ENCODE data around the gene TBL1X. TPM values are rescaled to one million over a fixed set of nuclear protein-coding genes. Genes with fewer than 3 reads are reported as not detected.

Gene TBL1X
- total RNA-seq, 1 experiment from 2014 or later: 17.6 TPM

- Histone ChIP-seq H2AFZ (no peak overlapping the region), H4K20me1 (ENCODE audit: insufficient read depth) (no peaks in the 10 kb centered on the region), H3K4me3 (no peak overlapping the region), H3K27me3 (ENCODE audit: insufficient read depth, low read depth) (no peaks in the 10 kb centered on the region), H3K9me3 (ENCODE audit: insufficient read depth, low read depth) (no peaks in the 10 kb centered on the region), H3K4me1 (replicated peaks; ENCODE audit: insufficient read depth) (no peaks in the 10 kb centered on the region), H3K4me2 (no peak overlapping the region), H3K79me2 (ENCODE audit: low read depth) (no peaks in the 10 kb centered on the region), H3K9me2 (ENCODE audit: insufficient read depth) (no peaks in the 10 kb centered on the region), H3F3A (ENCODE audit: insufficient read depth, low read depth) (no peaks in the 10 kb centered on the region), H3K36me3 (ENCODE audit: low read depth) (no peaks in the 10 kb centered on the region), H3K27ac (no peak overlapping the region)
- no peak for TF ChIP-seq CTCF (conservative IDR thresholded peaks at IDR 0.05)
- TF ChIP-seq EZH2 (IDR thresholded peaks at IDR 0.05; ENCODE audit: low read depth): no peak
- ChIA-PET POLR2A (ENCODE audit: unreplicated experiment) (no interaction called here), CTCF (no interaction called here)
- BruUV-seq (replicated peaks): no TSS peak
- intact Hi-C loops (cut with micrococcal nuclease; ENCODE audit: unreplicated experiment): no loop called here
- no peak for DNase-seq
These were observed 178.9 kb downstream of the TBL1X start for GRCh38 chrX:9643807-9644206.

DNA sequence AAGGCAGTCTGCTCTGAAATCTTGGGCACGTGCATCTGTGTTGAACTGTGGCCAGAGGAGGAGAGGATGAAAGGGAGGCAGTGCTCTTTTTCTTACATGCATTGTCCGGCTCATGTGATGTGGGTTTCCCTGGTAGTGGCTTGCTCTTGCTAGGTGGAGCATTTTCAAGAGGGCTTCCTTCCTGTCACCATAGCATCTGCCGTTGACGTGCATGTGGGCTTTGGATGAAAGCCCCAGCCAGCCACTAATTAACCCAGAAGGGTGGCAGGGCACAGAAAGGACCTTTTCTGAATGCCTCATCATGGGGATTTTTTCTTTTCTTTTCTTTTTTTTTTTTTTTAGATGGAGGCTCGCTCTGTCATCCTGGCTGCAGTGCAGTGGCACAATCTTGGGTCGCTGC, 179.5 kb downstream of the TBL1X start:
- ChIA-PET CTCF (no interaction called here), POLR2A (ENCODE audit: unreplicated experiment) (no interaction called here)
- Histone ChIP-seq H3K27me3 (ENCODE audit: insufficient read depth, low read depth) (no peaks in the 10 kb centered on the region), H3K4me1 (replicated peaks; ENCODE audit: insufficient read depth) (no peaks in the 10 kb centered on the region), H4K20me1 (ENCODE audit: insufficient read depth) (no peaks in the 10 kb centered on the region), H2AFZ (no peak overlapping the region), H3F3A (ENCODE audit: insufficient read depth, low read depth) (no peaks in the 10 kb centered on the region), H3K4me2 (no peak overlapping the region), H3K9me2 (ENCODE audit: insufficient read depth) (no peaks in the 10 kb centered on the region), H3K36me3 (ENCODE audit: low read depth) (no peaks in the 10 kb centered on the region), H3K79me2 (ENCODE audit: low read depth) (no peaks in the 10 kb centered on the region), H3K9me3 (ENCODE audit: insufficient read depth, low read depth) (no peaks in the 10 kb centered on the region), H3K4me3 (no peak overlapping the region), H3K27ac (no peak overlapping the region)
- TF ChIP-seq CTCF (conservative IDR thresholded peaks at IDR 0.05) (no peak), EZH2 (IDR thresholded peaks at IDR 0.05; ENCODE audit: low read depth) (no peak)
- no peak for DNase-seq
- intact Hi-C loops (cut with micrococcal nuclease; ENCODE audit: unreplicated experiment): no loop called here
- no TSS peak for BruUV-seq (replicated peaks)

- no peak overlapping the region for H3K4me3 ChIP-seq
- no peaks in the 10 kb centered on the region for H3K36me3 ChIP-seq (ENCODE audit: low read depth)
- ChIA-PET CTCF (no interaction called here), POLR2A (ENCODE audit: unreplicated experiment) (no interaction called here)
- H3K27ac ChIP-seq: no peak overlapping the region
- no peaks in the 10 kb centered on the region for H3K4me1 ChIP-seq (replicated peaks; ENCODE audit: insufficient read depth)
- H3K27me3 ChIP-seq (ENCODE audit: insufficient read depth, low read depth): no peaks in the 10 kb centered on the region
- DNase-seq: no peak
- no peaks in the 10 kb centered on the region for H3K79me2 ChIP-seq (ENCODE audit: low read depth)
- no peak overlapping the region for H2AFZ ChIP-seq
- H3K9me3 ChIP-seq (ENCODE audit: insufficient read depth, low read depth): no peaks in the 10 kb centered on the region
- no peaks in the 10 kb centered on the region for H3K9me2 ChIP-seq (ENCODE audit: insufficient read depth)
- no peaks in the 10 kb centered on the region for H4K20me1 ChIP-seq (ENCODE audit: insufficient read depth)
- intact Hi-C loops (cut with micrococcal nuclease; ENCODE audit: unreplicated experiment): no loop called here
- TF ChIP-seq CTCF (conservative IDR thresholded peaks at IDR 0.05): no peak
- TF ChIP-seq EZH2 (IDR thresholded peaks at IDR 0.05; ENCODE audit: low read depth): no peak
- no peaks in the 10 kb centered on the region for H3F3A ChIP-seq (ENCODE audit: insufficient read depth, low read depth)
- no peak overlapping the region for H3K4me2 ChIP-seq
- no TSS peak for BruUV-seq (replicated peaks)
These were observed 181.8 kb downstream of the TBL1X start for GRCh38 chrX:9646471-9647224.

Data from PC-9 (cell line).